ENCODE measurements around the gene RYR1.

DNA sequence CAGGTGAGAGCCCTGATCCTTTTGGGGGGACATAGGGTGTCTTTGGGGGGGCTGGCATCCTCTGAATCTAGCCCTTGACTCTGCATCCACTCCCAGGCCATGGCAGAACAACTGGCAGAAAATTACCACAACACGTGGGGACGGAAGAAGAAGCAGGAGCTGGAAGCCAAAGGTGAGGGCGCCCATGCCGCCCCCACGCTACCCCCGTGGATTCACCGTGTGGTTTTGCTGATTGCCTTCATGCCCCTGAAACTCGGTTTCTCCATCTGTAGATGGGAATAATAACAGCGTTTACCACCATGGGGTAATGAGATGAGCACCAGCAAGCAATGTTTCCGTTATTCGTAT lies 72.9 kb downstream of the RYR1 start:
- TF ChIP-seq ZNF274 (CRISPR knock-in tag; IDR thresholded peaks at IDR 0.05) (no peak), HOXD1 (CRISPR knock-in tag; IDR thresholded peaks at IDR 0.05) (no peak), SIN3A (IDR thresholded peaks at IDR 0.05; ENCODE audit: borderline replicate concordance, low read depth, low read length) (no peak), ZNF275 (CRISPR knock-in tag; IDR thresholded peaks at IDR 0.05; ENCODE audit: borderline replicate concordance) (no peak), YY1 (IDR thresholded peaks at IDR 0.05; ENCODE audit: insufficient read depth, insufficient replicate concordance, low read depth, low read length) (no peak)
